HL-60 (cell line): ENCODE measurements around the gene ANKRD2.
"Not testable (repeated sequence)": the region's sequence is repeated elsewhere in the genome, so short reads cannot be mapped to it uniquely, and the experiment has no call there.

ENCODE experiments used
- DNase-seq, 2 experiments: peaks; one replicate each; pipeline ENCODE4 v3.0.0-alpha.2; 2010 to 2020; ENCODE audit warnings: low read depth in 1 of 2, low spot score in 1 of 2
- H3K27ac ChIP-seq: fragments of 250-450 bp; sonication (Bioruptor Pico); replicated peaks from 2 replicates; pipeline ENCODE4 v1.5.1; 2020; ENCODE audit warnings: mild to moderate bottlenecking, moderate library complexity
- H3K27me3 ChIP-seq: fragments of 250-450 bp; sonication (Bioruptor Pico); 2 replicates; pipeline ENCODE4 v1.5.1; 2021; ENCODE audit warnings: mild to moderate bottlenecking, moderate library complexity; ENCODE audit not compliant: insufficient read depth, poor library complexity, severe bottlenecking
- H3K4me3 ChIP-seq: replicated peaks from 2 replicates; pipeline ENCODE4 v1.5.1; 2011; ENCODE audit warnings: mild to moderate bottlenecking, control low read depth, low read length; ENCODE audit not compliant: insufficient read depth
- CTCF ChIP-seq: IDR thresholded peaks from one replicate; pipeline ENCODE4 v1.5.1; 2011; ENCODE audit warnings: low read length, control low read depth, inconsistent platforms; ENCODE audit not compliant: insufficient read depth
- GABPA ChIP-seq: IDR thresholded peaks from 2 replicates; pipeline ENCODE4 v1.6.1; 2012; ENCODE audit warnings: low read depth
- POLR2AphosphoS5 ChIP-seq: IDR thresholded peaks from 2 replicates; pipeline ENCODE4 v1.6.1; 2012; ENCODE audit warnings: low read depth
- REST ChIP-seq: IDR thresholded peaks from 2 replicates; pipeline ENCODE4 v1.6.1; 2012; ENCODE audit warnings: low read depth; ENCODE audit not compliant: insufficient replicate concordance
- SPI1 ChIP-seq: IDR thresholded peaks from 2 replicates; pipeline ENCODE4 v1.6.1; 2012; ENCODE audit warnings: low read depth, mild to moderate bottlenecking, borderline replicate concordance

The ANKRD2 gene

GRCh38 chr10:97553575-97554031 is 19.0 kb upstream of the ANKRD2 start:
- Histone ChIP-seq H3K27ac (no peak overlapping the region), H3K27me3 (no peaks in the 10 kb centered on the region), H3K4me3 (no peak overlapping the region)
- DNase-seq, result peak in 1 of 2 experiments; percentile 47
- TF ChIP-seq CTCF, result peak; percentile 80
- TF ChIP-seq POLR2AphosphoS5, result no peak
- TF ChIP-seq GABPA, result no peak
- no peak for TF ChIP-seq REST
- TF ChIP-seq SPI1, result no peak

GRCh38 chr10:97554336-97554735 is 18.2 kb upstream of the ANKRD2 start:
- not testable (repeated sequence) for H3K4me3 ChIP-seq, DNase-seq, H3K27ac ChIP-seq, H3K27me3 ChIP-seq

GRCh38 chr10:97555541-97555940 is 17.0 kb upstream of the ANKRD2 start:
- H3K4me3 ChIP-seq, DNase-seq, H3K27ac ChIP-seq, H3K27me3 ChIP-seq: not testable (repeated sequence)

- H3K4me3 ChIP-seq, DNase-seq: not testable (repeated sequence)
These were observed 11.7 kb upstream of the ANKRD2 start for GRCh38 chr10:97560731-97561381.

GRCh38 chr10:97561386-97562077 is 11.0 kb upstream of the ANKRD2 start:
- DNase-seq, H3K4me3 ChIP-seq, H3K27ac ChIP-seq, H3K27me3 ChIP-seq: not testable (repeated sequence)

More at GRCh38 chr10:97560731-97561381, 11.7 kb upstream of the ANKRD2 start:
- H3K27me3 ChIP-seq, H3K27ac ChIP-seq: not testable (repeated sequence)

- H3K27me3 ChIP-seq, DNase-seq, H3K27ac ChIP-seq, H3K4me3 ChIP-seq: not testable (repeated sequence)
These were observed 10.2 kb upstream of the ANKRD2 start for GRCh38 chr10:97562329-97562728.

- H3K27me3 ChIP-seq, result no peaks in the 10 kb centered on the region
- TF ChIP-seq POLR2AphosphoS5, result no peak
- TF ChIP-seq SPI1, result no peak
- TF ChIP-seq GABPA, result no peak
- no peak for TF ChIP-seq REST
- TF ChIP-seq CTCF, result no peak
- H3K27ac ChIP-seq, result no peak overlapping the region
These were observed 9.2 kb upstream of the ANKRD2 start for GRCh38 chr10:97563337-97563736.

More at GRCh38 chr10:97563337-97563736, 9.2 kb upstream of the ANKRD2 start:
- H3K4me3 ChIP-seq, result no peak overlapping the region
- DNase-seq, result no peak
